GM12801 (cell line): ENCODE data around the gene NOX5.

Experiments
- TF ChIP-seq, protein P1 (sequence below): IDR thresholded peaks from one replicate; pipeline ENCODE4 v1.5.1; 2011; ENCODE audit warnings: control low read depth; ENCODE audit not compliant: insufficient read length; ENCODE audit errors: extremely low read depth

Gene NOX5

DNA sequence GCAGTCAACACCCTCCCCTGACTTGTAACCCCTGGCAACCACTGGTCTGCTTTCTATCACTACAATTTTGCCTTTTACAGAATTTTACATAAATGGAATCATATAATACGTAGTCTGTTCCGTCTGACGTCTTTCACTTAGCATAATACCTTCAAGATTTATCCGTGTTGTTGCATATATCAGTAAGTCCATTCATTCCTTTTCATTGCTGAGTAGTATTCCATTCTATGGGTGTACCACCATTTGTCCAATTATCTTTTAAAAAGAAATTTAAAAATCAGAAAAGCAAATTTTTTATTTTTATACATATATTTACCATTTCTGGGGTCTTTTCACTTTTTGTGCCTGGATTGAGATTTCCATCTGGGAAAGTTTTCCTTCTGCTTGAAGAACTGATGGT is 35.5 kb downstream of the NOX5 start:
- TF ChIP-seq, protein P1, sequence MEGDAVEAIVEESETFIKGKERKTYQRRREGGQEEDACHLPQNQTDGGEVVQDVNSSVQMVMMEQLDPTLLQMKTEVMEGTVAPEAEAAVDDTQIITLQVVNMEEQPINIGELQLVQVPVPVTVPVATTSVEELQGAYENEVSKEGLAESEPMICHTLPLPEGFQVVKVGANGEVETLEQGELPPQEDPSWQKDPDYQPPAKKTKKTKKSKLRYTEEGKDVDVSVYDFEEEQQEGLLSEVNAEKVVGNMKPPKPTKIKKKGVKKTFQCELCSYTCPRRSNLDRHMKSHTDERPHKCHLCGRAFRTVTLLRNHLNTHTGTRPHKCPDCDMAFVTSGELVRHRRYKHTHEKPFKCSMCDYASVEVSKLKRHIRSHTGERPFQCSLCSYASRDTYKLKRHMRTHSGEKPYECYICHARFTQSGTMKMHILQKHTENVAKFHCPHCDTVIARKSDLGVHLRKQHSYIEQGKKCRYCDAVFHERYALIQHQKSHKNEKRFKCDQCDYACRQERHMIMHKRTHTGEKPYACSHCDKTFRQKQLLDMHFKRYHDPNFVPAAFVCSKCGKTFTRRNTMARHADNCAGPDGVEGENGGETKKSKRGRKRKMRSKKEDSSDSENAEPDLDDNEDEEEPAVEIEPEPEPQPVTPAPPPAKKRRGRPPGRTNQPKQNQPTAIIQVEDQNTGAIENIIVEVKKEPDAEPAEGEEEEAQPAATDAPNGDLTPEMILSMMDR = no peak

DNA sequence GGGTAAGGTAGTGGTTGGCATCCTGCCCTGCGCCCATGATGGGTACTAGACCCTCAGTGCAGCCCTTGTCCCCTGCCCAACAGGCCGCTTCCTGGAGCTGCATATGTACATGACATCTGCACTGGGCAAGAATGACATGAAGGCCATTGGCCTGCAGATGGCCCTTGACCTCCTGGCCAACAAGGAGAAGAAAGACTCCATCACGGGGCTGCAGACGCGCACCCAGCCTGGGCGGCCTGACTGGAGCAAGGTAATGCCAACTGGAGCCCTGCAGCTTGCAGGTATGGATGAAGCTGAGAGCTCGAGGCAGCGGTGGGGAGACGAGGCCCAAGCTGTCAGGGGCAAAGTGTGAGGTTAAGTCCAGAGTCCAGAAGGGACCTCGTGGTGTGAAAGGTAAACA is 40.8 kb downstream of the NOX5 start:
- TF ChIP-seq, protein P1 = no peak

DNA sequence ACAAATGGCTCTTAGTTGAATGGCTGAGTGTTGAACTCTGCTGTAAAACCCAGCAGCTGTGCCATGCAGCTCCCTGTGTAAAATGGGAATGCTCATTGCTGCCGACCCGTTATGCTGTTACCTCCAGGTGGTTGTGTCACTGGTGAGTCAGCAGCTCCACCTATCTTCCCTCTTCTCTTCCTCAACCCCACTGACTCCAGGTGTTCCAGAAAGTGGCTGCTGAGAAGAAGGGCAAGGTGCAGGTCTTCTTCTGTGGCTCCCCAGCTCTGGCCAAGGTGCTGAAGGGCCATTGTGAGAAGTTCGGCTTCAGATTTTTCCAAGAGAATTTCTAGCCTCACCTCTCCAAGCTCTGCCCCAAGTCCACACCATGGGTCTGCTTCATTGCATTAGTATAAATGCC is 41.9 kb downstream of the NOX5 start:
- TF ChIP-seq, protein P1 = no peak

DNA sequence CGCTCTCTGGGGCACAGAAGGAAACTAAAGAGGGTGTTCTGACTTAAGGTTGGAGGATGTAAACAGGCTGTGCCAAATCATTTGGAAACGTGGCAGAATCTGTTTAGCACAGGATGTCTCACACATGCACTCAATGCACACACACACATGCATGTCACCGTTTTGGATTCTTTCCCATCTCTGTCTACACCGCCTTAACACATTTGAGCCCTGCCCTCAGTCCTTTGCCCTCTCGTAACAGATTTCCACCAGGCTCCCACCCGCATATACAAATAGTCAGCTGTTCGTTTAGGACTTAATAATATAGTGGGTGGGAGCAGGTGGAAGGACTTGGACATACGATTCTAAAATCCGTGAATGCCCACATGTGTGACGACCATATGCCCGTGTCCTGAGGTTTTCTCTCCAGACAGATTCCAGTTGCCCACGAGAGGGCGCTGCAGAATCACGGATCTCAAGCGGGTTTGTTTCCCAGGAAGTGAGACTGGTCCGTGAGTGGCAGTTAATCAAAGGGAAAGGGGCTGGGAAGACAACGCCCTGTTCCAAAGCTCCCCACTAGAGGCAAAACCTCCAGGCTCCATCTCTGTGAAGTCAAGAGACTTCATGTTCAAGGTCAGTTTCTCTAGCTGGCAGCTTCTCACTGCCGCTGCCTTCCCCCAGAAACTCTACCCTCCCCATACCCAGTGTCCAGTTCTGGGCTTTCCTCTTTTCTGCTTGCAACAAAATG is 44.5 kb downstream of the NOX5 start:
- TF ChIP-seq, protein P1 = no peak

DNA sequence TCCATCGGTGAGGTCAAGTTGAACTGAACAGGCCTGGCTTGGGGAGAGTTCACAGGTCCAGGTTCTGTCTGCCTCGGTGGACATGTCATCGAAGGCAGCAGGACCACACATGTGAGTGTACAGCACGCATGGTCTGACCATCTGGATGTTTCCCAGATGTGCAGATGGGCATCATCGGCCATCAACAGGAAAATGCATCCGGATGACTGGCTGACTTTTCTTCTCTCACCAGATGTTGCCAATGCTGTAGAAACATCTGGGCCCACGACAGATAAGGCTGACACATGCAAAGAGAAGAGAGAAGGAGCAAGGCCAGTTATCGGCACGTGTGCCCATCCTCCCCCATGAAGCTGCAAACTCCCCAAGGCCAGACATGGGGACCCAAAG is 45.1 kb downstream of the NOX5 start:
- TF ChIP-seq, protein P1 = no peak

DNA sequence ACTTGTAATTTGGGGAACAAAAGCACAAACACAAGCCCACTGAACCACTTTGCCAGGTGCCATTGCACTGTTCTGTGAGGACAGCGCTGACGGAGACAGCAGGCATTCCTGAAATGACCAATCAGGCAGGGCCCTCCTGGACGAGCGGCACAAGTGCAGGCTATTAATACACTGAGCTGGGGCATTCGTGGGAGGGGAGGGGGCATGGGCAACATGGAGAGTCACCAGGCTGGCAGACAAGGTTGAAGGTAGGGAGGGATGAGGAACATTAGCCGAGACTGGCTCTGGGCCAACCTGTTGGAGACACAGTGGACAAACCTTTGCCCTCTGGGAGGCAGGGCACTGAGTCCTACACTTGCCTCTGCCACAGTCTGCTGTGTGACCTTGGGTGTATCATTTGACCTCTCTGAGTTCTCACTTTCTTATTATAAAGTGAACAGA is 45.6 kb downstream of the NOX5 start:
- TF ChIP-seq, protein P1 = no peak

DNA sequence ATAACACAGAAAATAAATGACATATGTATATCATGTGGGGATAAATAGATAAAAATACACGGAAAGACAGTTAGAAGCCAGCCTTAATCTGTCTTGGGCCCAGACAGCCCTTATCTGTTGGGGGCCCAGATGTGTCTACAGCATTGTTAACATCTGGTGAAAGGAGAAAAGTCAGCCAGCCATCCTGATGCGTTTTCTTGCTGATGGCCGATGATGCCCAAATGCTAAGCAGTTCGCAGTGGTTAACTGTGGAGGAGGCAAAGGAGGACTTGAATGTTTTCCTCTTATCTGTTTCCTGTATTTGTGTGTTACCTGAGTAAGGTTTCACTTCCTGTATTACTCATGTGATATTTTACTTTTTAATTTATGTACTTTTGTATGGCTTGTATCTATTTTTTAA is 46.2 kb downstream of the NOX5 start:
- TF ChIP-seq, protein P1 = no peak
